Activated gamma-delta T cell (primary cell): Measurements from ENCODE around the gene AQP10.
"Not testable (repeated sequence)": the region's sequence is repeated elsewhere in the genome, so short reads cannot be mapped to it uniquely, and the experiment has no call there.

ENCODE experiments used
- DNase-seq: peaks from one replicate; lab custom pipeline; 2025; lab: John Stamatoyannopoulos, UW

The AQP10 gene

DNA sequence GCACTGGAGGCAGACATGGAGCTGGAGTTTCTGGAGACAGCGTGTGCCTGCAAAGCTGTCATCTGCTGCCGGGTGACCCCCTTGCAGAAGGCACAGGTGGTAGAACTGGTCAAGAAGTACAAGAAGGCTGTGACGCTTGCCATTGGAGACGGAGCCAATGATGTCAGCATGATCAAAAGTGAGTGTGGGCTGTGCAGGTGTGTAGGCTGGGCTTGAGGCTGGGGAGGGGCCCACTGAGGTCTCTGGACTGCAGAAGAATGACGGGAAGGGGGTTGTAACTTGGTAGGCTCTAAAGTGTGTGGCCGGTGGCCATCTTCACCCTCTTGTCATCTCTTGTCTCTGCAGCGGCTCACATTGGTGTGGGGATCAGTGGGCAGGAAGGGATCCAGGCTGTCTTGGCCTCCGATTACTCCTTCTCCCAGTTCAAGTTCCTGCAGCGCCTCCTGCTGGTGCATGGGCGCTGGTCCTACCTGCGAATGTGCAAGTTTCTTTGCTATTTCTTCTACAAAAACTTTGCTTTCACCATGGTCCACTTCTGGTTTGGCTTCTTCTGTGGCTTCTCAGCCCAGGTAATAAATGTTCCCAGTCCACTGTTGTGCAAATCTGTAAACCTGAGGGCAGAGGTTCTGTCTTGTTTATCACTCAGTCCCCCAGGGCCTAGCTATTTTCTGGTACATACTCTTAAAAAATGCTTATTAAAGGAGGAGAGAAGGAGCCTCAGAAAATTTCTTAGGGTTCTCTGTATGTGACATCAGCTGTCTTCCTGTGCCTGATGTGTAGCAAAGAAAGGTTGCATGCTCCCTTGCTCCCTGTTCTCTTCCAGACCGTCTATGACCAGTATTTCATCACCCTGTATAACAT is 24.3 kb downstream of the AQP10 start:
- no peak for DNase-seq

DNA sequence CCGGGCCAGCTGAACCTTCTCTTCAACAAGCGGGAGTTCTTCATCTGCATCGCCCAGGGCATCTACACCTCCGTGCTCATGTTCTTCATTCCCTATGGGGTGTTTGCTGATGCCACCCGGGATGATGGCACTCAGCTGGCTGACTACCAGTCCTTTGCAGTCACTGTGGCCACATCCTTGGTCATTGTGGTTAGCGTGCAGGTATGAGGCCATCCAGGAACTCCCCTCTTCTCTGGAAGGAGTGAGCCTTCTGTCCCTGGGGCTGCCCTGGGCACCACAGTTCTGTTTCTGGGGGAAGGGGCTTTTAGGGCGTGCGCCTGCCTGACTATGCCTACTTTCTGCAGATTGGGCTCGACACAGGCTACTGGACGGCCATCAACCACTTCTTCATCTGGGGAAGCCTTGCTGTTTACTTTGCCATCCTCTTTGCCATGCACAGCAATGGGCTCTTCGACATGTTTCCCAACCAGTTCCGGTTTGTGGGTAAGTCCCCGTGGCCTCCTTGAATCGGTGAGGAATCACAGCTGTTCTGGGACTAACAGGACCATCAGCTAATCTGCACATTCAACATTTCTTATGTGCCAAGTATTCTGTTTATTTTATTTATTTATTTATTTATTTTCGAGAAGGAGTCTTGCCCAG is 25.5 kb downstream of the AQP10 start:
- DNase-seq = no peak

DNA sequence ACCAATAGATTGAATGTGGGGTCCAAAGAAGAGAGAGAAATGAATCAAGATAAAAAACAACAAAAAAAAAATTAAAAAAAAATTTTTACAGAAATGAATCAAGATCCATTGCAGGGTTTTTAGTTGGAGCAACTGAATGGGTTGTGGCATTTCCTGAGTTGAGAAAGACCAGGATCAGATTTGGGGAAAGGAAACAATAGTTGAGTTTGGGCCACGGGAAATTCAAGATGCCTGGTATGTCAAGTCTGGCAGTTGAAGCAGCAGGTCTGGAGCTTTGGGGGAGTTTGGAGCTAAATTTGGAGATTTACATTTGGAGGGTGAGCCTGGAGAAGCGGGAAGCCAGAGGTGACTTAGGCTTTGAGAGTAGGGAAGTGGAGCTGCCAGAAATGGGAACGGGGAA is 27.1 kb downstream of the AQP10 start:
- DNase-seq = no peak

DNA sequence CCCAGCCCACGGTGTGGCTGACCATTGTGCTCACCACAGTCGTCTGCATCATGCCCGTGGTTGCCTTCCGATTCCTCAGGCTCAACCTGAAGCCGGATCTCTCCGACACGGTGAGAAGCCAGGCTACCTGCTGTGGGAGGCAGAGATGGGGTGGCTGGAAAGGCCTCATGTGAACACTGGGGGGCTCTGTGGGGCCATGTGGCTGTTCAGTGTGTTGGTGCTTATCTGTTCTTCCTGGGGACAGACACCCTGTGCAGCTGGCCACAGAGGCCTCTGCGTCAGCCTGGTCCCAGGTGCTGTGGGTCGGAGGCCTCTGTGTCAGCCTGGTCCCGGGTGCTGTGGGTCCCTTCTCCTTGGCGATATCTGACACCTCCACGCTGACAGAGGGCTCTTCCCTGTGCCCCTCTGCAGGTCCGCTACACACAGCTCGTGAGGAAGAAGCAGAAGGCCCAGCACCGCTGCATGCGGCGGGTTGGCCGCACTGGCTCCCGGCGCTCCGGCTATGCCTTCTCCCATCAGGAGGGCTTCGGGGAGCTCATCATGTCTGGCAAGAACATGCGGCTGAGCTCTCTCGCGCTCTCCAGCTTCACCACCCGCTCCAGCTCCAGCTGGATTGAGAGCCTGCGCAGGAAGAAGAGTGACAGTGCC is 27.7 kb downstream of the AQP10 start:
- no peak for DNase-seq

DNA sequence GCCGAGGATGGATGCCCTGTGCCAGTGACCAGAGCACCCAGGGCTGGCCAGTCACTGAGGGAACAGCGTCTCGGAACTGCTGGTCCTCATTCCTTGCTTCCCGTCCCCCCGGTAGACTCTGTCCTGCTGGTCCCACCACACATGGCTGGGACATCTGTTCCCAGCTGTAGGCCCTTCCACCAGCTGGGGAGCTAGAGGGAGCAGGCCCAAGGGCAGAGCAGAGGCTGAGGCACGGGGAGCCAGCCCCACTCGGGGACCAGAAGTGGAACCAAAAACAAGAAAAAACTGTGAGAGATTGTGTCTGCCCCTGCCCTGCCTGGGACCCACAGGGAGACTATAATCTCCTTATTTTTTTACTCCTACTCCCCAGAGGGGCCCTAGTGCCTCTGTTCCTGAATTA is 28.2 kb downstream of the AQP10 start:
- DNase-seq = no peak

DNA sequence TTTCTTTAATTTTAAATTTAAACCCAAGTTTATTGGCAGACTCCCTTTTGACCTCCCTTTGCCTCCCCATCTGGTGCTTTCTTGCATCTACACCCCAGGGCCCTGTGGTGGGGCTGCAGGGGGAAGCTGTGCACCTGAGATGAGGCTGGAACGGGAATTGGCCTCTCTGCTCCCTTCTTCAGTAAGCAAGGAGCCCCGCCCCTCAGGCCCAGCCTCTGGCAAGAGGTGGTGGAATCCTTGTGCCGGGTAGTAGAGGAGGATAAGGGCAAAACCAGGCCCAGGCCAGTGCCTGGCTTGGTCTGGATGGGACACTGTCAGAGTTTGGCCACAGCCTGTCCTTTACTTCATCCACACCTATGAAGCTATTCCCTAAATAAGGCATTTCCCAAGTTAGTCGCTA is 29.5 kb downstream of the AQP10 start:
- DNase-seq = no peak

DNA sequence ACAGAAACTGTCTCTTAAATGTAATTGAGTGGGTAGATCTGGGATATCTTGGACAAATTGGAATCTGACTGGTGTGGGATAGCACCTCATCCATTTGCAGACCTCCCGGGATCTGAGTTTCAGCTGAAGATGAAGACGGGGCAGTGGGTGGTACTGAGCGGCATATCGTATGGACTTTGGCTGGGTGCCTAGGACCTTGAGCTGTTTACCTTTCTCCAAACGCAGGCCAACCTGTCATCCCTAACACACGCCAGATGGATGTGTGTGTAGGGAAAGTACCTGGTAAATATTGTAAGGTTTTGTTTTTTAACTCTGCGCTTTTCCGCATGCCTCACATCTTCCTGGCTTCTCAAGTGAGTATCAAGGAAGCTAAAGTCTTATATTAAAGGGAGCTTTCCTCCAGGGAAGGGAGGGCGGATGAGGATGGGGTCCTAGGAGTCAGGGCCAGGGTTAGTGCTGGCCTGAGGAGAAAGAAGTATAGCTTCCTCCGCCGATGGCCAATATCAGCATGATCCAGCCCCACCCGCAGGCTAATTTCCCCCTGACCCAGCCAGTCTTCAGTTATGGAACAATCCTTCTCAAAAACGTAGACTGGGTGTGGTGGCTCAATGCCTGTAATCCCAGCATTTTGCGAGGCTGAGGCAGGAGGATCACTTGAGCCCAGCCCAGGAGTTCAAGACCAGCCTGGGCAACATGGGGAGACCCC is 30.6 kb downstream of the AQP10 start:
- no peak for DNase-seq

DNA sequence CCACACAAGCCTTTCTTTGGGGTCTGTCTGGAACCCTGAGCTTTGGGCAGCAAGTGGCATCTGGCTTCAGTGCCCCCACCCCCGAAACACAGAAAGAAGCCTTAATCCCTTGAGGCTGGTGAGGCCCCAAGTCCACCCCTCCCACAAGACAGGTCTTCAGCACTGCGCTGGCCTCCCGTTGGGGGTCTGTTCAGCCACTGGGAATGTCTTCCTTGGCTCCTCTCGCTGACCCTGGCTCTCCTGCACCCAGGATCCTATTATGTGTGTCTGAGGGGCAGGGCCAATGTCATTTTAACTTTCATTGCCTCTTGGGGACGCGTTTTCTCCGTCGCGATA is 31.3 kb downstream of the AQP10 start:
- no peak for DNase-seq

DNA sequence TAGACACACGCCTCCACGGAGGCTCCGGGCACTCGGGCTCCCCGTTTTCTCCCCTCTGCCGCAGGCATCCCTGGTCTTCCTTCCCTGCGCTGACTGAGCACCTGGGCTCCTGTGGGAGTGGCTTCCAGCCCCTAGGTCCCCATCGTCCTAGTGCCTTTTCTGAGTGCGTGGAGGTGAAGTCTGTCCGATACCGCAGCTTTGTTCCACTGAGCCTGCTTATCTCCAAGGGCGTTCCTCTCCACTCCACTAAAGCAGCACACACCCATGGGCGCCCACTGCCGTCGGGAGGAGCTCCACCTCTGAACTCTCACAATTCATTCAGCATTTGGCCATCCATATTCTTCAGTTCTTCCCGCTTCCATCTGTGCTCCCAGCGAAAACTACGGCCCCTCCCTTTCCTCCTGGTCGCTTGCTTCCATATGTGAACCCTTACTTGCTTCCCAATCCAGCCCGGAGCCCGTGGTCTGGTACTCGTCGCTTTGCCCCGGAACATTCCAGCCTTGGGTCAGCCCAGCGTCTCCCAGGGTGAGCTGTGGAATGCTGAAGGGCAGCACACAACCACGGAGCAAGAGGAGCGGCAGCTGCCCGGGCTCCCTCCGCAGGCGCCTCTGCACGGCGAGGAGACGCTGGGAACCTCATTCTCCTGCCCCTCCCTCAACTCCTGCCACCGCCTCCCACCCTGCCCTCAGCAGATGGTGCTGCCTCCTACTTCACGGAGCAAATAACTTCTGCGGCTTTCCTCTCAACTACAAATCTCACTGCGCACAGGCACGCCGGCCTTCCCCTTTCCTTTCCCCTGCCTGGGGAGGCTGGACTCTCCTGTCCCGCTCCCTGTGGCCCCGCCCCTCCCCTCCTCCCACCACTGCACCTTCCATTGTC is 31.9 kb downstream of the AQP10 start:
- DNase-seq = no peak

DNA sequence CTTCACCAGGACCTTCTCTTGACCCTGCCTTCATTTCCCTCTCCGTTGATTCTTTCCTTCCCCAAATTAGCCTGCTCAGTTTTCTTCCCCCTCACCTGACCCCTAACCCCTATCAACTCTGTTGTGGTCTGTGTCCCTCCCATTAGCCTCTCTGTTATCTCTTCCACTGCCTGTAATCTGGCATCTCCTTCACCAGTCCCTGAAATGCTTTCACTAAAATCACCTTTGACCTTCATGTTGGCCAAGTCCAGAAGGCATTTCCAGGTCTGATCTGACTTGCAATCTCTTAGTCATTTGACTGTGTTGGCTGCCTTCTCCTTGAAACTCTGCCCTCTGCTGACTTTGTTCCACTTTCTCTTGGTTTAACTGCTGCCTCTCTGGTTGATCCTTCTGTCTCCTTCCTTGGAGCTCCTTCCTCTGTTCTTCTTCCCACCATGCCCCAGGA is 32.6 kb downstream of the AQP10 start:
- no peak for DNase-seq

DNA sequence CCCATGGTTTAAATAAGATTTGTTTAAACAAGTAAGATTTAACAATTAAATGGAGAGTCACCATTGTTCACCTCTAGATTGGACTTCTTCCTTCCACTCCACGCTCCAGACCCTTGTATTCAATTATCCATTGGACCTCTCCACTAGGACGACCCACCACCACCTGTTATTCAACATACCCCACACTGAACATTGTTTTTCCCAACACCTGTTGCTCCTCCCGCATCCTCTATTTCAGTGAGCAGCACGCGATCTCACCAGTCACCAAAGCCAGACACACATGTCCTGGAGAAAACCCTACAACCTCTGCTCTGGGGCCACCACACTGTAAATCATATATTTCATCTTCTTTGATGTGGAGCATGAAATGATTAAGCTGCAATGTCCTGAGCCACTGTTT is 33.1 kb downstream of the AQP10 start:
- no peak for DNase-seq

DNA sequence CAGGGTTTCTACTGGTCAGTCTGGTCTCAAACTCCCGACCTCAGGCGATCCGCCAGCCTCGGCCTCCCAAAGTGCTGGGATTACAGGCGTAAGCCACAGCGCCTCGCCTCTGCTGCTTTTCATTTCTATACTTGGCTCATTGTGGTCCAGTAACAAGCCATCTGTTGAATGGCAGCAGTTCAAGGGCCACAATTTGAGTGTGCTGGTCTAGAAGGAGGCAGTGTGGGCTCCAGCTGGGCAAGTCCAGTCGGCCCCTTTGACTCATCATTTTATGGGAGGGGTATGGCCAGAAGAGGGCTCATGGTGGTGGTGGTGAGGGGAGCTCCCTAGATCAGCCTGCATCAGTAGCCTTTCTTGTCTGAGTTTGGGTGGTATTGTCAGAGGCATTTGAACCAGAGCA is 37.6 kb downstream of the AQP10 start:
- DNase-seq = no peak

DNA sequence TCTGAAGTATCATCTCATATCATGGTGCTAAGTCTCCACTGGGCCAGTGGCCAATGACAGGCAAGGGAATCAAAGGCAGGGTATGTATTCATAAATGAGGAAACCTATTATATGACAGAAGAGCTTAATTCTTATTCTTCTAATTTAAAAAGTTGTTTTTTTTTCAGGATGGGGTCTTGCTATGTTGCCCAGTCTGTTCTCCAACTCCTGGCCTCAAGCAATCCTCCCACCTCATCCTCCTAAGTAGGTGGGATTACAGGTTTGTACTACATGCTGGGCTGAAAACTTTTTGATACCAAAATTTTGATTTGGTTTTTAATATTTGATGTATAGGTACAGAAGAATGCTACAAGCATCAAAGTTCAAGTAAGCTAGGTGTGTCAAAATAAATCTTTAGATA is 39.4 kb downstream of the AQP10 start:
- no peak for DNase-seq

DNA sequence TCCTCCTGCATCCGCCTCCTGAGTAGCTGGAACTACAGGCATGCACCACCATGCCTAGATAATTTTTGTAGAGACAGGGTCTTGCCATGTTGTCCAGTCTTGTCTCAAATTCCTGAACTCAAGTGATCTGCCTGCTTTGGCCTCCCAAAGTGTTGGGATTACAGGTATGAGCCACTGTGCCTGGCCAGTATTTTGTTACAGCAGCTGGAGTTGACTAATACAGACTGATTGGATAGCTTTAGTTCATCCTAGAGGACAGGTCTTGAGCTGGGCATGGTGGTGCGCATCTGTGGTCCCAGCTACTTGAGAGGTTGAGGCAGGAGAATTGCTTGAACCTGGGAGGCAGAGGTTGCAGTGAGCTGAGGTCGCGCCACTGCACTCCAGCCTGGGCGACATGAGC is 40.0 kb downstream of the AQP10 start:
- not testable (repeated sequence) for DNase-seq

DNA sequence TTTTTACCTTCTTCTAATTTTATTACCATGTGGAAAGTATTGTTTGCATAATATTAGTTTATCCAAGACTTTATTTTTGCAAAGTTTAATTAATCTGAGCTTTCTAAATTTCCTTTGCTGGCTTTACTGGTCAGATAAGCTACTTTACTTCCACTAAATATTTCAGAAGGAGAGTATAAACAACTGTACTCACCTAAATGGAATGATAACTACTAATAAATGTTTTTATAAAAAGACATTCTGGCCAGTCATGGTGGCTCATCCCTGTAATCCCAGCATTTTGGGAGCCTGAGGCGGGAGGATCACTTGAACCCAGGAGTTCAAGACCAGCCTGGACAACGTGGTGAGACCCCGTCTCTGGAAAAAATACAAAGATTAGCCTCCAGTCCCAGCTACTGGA is 40.5 kb downstream of the AQP10 start:
- DNase-seq = no peak

DNA sequence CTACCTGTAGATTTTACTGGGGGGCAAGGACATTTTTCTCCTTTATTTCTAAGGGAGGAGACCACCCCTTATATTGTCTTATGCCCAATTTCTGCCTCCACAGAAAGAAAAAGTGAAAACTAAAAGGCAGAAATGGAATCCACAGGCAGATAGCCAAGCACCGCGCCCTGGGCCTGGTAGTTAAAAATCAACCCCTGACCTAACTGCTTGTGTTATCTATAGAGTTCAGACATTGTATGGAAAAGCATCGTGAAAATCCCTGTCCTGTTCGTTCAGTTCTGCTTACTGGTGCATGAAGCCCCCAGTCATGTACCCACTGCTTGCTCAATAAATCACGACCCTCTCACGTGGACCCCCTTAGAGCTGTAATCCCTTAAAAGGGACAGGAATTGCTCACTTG is 50.5 kb downstream of the AQP10 start:
- no peak for DNase-seq

DNA sequence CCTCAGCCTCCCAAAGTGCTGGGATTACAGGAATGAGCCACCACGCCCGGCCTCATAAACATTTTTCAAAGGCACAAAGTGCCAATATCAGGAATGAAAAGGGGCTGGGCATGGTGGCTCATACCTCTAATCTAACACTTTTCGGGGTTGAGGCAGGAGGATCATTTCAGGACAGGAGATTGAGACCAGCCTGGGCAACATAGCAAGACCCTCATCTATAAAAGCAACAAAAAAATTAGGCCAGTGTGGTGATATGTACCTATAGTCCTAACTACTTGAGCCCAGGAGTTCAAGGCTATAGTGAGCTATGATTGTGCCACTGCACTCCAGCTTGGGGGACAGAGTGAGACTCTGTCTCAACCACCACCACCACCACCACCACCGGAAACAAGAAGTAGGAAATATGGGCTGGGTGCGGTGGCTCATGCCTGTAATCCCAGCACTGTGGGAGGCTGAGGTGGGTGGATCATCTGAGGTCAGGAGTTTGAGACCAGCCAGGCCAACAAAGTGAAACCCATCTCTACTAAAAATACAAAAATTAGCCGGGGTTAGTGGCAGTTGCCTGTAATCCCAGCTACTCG is 53.0 kb downstream of the AQP10 start:
- DNase-seq = not testable (repeated sequence)
